GM21390 (cell line): ENCODE results near the gene RAB27B.
"Not testable (repeated sequence)": the region's sequence is repeated elsewhere in the genome, so short reads cannot be mapped to it uniquely, and the experiment has no call there.

Source experiments
- ATAC-seq: cut with Tn5 transposase; IDR thresholded peaks from one replicate; pipeline ENCODE4 v1.9.1; 2021; ENCODE audit not compliant: unreplicated experiment

RAB27B gene

GRCh38 chr18:54813977-54814565 is 14.2 kb upstream of the RAB27B start:
- no peak for ATAC-seq

- ATAC-seq, result no peak
These were observed 13.2 kb upstream of the RAB27B start for GRCh38 chr18:54815086-54815485.

GRCh38 chr18:54820785-54821275 is 7.4 kb upstream of the RAB27B start:
- ATAC-seq, result not testable (repeated sequence)

- ATAC-seq, result no peak
These were observed 5.1 kb upstream of the RAB27B start for GRCh38 chr18:54822872-54823845.

- no peak for ATAC-seq
These were observed 3.5 kb upstream of the RAB27B start for GRCh38 chr18:54824761-54825160.

GRCh38 chr18:54825601-54826344 is 2.5 kb upstream of the RAB27B start:
- ATAC-seq, result no peak

- ATAC-seq, result no peak
These were observed 709 bp downstream of the RAB27B start for GRCh38 chr18:54828986-54829385.

GRCh38 chr18:54829856-54830255 is 1.6 kb downstream of the RAB27B start:
- ATAC-seq, result no peak

GRCh38 chr18:54830260-54830659 is 2.0 kb downstream of the RAB27B start:
- ATAC-seq, result no peak

- ATAC-seq, result no peak
These were observed 2.6 kb downstream of the RAB27B start for GRCh38 chr18:54830866-54831265.

- ATAC-seq, result no peak
These were observed 7.7 kb downstream of the RAB27B start for GRCh38 chr18:54835944-54836343.

GRCh38 chr18:54843314-54843713 is 15.0 kb downstream of the RAB27B start:
- no peak for ATAC-seq

- ATAC-seq, result no peak
These were observed 17.5 kb downstream of the RAB27B start for GRCh38 chr18:54845787-54846186.

- ATAC-seq, result no peak
These were observed 19.8 kb downstream of the RAB27B start for GRCh38 chr18:54848121-54848520.

- no peak for ATAC-seq
These were observed 21.4 kb downstream of the RAB27B start for GRCh38 chr18:54849683-54850082.

- ATAC-seq, result no peak
These were observed 22.3 kb downstream of the RAB27B start for GRCh38 chr18:54850598-54850997.

- no peak for ATAC-seq
These were observed 24.8 kb downstream of the RAB27B start for GRCh38 chr18:54852780-54853675.

- ATAC-seq, result not testable (repeated sequence)
These were observed 26.8 kb downstream of the RAB27B start for GRCh38 chr18:54855050-54855449.

GRCh38 chr18:54856105-54856646 is 27.9 kb downstream of the RAB27B start:
- ATAC-seq, result no peak

- ATAC-seq, result no peak
These were observed 29.2 kb downstream of the RAB27B start for GRCh38 chr18:54857499-54857898.
